Osteoblast (primary cell): ENCODE results near the gene MYO18B. TPM values are rescaled to one million over a fixed set of nuclear protein-coding genes. Genes with fewer than 3 reads are reported as not detected.

Experiments
- DNase-seq: peaks from one replicate; pipeline ENCODE4 v3.0.0; 2011; ENCODE audit warnings: low spot score, mixed read lengths; ENCODE audit not compliant: insufficient read length; ENCODE audit errors: missing footprints
- H2AFZ ChIP-seq: 2 replicates; pipeline ENCODE4 v1.6.0; 2011; ENCODE audit warnings: mild to moderate bottlenecking, low read length
- H3K27ac ChIP-seq: 2 replicates; pipeline ENCODE4 v1.5.1; 2011; ENCODE audit warnings: mild to moderate bottlenecking, low read depth, low read length, moderate library complexity
- H3K27me3 ChIP-seq: 2 replicates; pipeline ENCODE4 v1.6.0; 2012; ENCODE audit warnings: mild to moderate bottlenecking, control low read depth, inconsistent platforms, low read length, moderate library complexity; ENCODE audit not compliant: insufficient read depth
- H3K36me3 ChIP-seq: 2 replicates; pipeline ENCODE4 v1.5.1; 2011; ENCODE audit warnings: mild to moderate bottlenecking, low read length, control low read depth, moderate library complexity; ENCODE audit not compliant: insufficient read depth
- H3K4me1 ChIP-seq: 2 replicates; pipeline ENCODE4 v1.5.1; 2011; ENCODE audit warnings: mild to moderate bottlenecking, low read length, control low read depth, moderate library complexity; ENCODE audit not compliant: insufficient read depth
- H3K4me2 ChIP-seq: 2 replicates; pipeline ENCODE4 v1.6.0; 2011; ENCODE audit warnings: mild to moderate bottlenecking, low read length; ENCODE audit not compliant: insufficient read depth
- H3K4me3 ChIP-seq: fragments of 200-600 bp; sonication (generic); 3 replicates; pipeline ENCODE4 v1.5.1; 2012; ENCODE audit warnings: mild to moderate bottlenecking, low read length, inconsistent platforms; ENCODE audit not compliant: insufficient read depth
- H3K79me2 ChIP-seq: 2 replicates; pipeline ENCODE4 v1.6.0; 2012; ENCODE audit warnings: mild to moderate bottlenecking, low read length, control low read depth, inconsistent platforms; ENCODE audit not compliant: insufficient read depth
- H3K9me3 ChIP-seq: 2 replicates; pipeline ENCODE4 v1.5.1; 2011; ENCODE audit warnings: low read depth, low read length, control low read depth
- H4K20me1 ChIP-seq: 2 replicates; pipeline ENCODE4 v1.6.0; 2012; ENCODE audit warnings: mild to moderate bottlenecking, low read length, control low read depth; ENCODE audit not compliant: insufficient read depth
- total RNA-seq: library from RNA; depleted of rRNA; stranded (reverse); fragments of >200 nt; gene quantifications from 2 replicates; pipeline ENCODE4 v1.2.3, GENCODE V29; 2012
- TF ChIP-seq, protein P1 (sequence below): IDR thresholded peaks from 2 replicates; pipeline ENCODE4 v1.5.1; 2011; ENCODE audit warnings: mild to moderate bottlenecking, low read depth, low read length, moderate library complexity; ENCODE audit errors: extremely low read depth

Gene MYO18B
- total RNA-seq, 1 donor = under 0.01 TPM

DNA sequence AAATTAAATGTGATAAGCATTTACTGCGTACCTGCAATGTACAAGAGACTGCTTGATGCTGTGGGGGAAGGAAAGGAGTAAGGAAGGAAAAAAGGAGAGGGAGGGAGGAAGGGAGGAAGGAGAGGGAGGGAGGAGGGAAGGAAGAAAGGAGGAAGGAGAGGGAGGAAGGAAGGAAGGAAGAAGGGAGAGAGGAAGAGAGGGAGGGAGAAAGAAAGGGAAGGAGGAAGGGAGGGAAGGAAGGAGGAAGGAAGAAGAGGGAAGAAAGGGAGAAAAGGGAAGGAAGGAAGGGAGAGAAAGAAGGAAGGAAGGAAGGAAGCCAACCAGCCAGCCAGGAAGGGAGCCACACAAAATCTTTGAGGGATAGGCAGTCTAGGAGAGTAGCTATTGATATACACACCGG is 44.0 kb upstream of the MYO18B start:
- no peaks in the 10 kb centered on the region for H3K9me3 ChIP-seq
- H3K36me3 ChIP-seq = no peaks in the 10 kb centered on the region
- no peaks in the 10 kb centered on the region for H3K27me3 ChIP-seq
- no peaks in the 10 kb centered on the region for H4K20me1 ChIP-seq
- no peak overlapping the region for H2AFZ ChIP-seq
- TF ChIP-seq, protein P1, sequence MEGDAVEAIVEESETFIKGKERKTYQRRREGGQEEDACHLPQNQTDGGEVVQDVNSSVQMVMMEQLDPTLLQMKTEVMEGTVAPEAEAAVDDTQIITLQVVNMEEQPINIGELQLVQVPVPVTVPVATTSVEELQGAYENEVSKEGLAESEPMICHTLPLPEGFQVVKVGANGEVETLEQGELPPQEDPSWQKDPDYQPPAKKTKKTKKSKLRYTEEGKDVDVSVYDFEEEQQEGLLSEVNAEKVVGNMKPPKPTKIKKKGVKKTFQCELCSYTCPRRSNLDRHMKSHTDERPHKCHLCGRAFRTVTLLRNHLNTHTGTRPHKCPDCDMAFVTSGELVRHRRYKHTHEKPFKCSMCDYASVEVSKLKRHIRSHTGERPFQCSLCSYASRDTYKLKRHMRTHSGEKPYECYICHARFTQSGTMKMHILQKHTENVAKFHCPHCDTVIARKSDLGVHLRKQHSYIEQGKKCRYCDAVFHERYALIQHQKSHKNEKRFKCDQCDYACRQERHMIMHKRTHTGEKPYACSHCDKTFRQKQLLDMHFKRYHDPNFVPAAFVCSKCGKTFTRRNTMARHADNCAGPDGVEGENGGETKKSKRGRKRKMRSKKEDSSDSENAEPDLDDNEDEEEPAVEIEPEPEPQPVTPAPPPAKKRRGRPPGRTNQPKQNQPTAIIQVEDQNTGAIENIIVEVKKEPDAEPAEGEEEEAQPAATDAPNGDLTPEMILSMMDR = no peak
- H3K4me3 ChIP-seq = no peak overlapping the region
- DNase-seq = no peak
- H3K4me2 ChIP-seq = no peak overlapping the region
- no peaks in the 10 kb centered on the region for H3K79me2 ChIP-seq
- H3K27ac ChIP-seq = no peak overlapping the region
- H3K4me1 ChIP-seq = no peaks in the 10 kb centered on the region

DNA sequence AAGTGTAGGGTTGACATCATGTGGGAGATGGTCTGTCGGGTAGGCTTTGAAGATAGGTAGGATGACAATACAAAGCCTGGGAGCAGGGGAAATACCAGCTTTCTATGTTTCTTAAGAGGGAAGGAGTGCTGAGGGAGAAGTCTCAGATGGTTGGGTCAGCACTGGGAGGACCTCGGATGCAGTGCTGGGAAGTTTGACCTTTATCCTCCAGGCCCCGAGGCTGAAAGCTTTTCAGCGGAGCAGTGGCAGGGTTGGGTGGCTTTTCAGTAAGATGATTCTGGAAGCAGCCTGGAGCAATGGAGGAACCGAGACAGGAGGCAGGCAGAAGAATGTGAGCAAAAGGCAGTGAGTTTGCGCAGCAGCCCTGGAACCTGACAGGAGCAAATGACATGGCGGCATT is 43.5 kb upstream of the MYO18B start:
- TF ChIP-seq, protein P1 = no peak
- no peaks in the 10 kb centered on the region for H3K79me2 ChIP-seq
- peak; percentile 59 for DNase-seq
- H3K27ac ChIP-seq = no peak overlapping the region
- no peaks in the 10 kb centered on the region for H4K20me1 ChIP-seq
- no peak overlapping the region for H2AFZ ChIP-seq
- no peak overlapping the region for H3K4me3 ChIP-seq
- no peaks in the 10 kb centered on the region for H3K4me1 ChIP-seq
- H3K36me3 ChIP-seq = no peaks in the 10 kb centered on the region
- no peak overlapping the region for H3K4me2 ChIP-seq
- H3K9me3 ChIP-seq = no peaks in the 10 kb centered on the region
- H3K27me3 ChIP-seq = no peaks in the 10 kb centered on the region

DNA sequence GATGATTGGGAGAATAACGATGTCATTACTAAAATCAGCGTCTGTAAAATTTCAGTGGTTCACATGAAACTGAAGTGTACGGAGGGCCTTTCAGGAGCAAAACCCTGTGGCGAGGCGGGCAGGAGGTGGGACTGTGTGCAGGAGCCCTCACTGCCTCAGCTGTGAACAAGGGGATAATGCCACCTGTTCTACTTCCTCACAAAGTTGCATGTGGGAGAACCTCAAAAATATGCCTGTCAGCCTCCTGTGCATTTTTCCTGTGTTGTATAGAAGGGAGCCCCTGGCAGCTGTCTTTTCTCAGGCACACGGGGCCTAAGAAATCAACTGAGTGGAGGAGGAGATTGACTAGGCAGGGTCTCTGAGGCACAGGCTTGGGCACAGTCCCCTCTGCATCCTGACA is 43.0 kb upstream of the MYO18B start:
- Histone ChIP-seq H2AFZ (no peak overlapping the region), H3K4me2 (no peak overlapping the region), H3K4me3 (no peak overlapping the region), H3K27me3 (no peaks in the 10 kb centered on the region), H3K79me2 (no peaks in the 10 kb centered on the region), H3K36me3 (no peaks in the 10 kb centered on the region), H3K4me1 (no peaks in the 10 kb centered on the region), H3K9me3 (no peaks in the 10 kb centered on the region), H3K27ac (no peak overlapping the region), H4K20me1 (no peaks in the 10 kb centered on the region)
- peak; percentile 21 for DNase-seq
- TF ChIP-seq, protein P1 = no peak

DNA sequence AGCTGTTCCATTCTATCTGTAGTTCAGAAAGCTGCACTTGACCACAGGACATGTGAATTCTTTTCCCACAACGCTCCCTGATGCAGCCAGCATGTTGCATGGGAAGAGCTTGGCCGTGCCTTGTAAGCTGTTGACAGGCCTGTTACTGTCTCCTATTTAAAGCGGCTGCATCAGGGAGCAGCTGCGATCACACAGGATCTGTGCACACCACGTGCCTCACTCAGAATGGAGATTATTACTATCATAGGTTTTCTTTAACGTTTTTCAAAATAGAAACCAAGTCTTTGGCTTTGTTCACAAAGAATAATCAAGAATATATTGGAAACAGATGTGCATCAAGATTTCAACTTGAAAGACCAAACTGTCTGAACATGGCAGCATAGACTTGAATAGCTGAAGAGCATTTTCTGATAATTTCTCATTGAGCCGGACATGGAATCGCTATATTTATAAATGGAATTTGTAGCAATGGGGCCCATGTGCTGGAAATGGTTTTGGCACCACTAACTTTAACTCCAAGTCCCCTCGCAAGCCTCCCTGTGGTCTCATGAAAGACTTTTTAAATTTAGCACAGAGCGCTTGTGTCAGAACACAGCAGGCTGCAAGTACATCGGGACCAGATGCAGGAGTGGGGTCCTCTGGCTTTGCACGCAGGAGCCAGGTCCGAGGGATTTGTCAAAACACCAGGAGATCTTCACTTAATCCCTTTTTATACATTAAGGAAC is 40.8 kb upstream of the MYO18B start:
- Histone ChIP-seq H3K9me3 (no peaks in the 10 kb centered on the region), H3K4me3 (no peak overlapping the region), H4K20me1 (no peaks in the 10 kb centered on the region), H2AFZ (peak overlapping the region; percentile 45), H3K27me3 (no peaks in the 10 kb centered on the region), H3K27ac (no peak overlapping the region), H3K4me1 (no peaks in the 10 kb centered on the region), H3K4me2 (no peak overlapping the region), H3K79me2 (no peaks in the 10 kb centered on the region), H3K36me3 (no peaks in the 10 kb centered on the region)
- TF ChIP-seq, protein P1 = no peak
- DNase-seq = no peak
